Peyer's patch (tissue), 4 donors: Measurements from ENCODE around the gene HSPA1A. TPM values are rescaled to one million over a fixed set of nuclear protein-coding genes. Genes with fewer than 3 reads are reported as not detected.
"Not testable (repeated sequence)": the region's sequence is repeated elsewhere in the genome, so short reads cannot be mapped to it uniquely, and the experiment has no call there.

Source experiments
- DNase-seq, 3 donors: peaks; one replicate each; pipeline ENCODE4 v3.0.0-alpha.2; 2017 to 2019
- H3K27ac ChIP-seq, 4 donors: fragments of 200-600 bp; sonication (generic); one replicate each; pipeline ENCODE4 v1.5.1; 2016 to 2019
- H3K27me3 ChIP-seq, 2 donors: fragments of 200-600 bp; sonication (generic); one replicate each; pipeline ENCODE4 v1.5.1; 2019
- H3K36me3 ChIP-seq, 3 donors: fragments of 200-600 bp; sonication (generic); one replicate each; pipeline ENCODE4 v1.5.1; 2016 to 2019
- H3K4me1 ChIP-seq, 4 donors: fragments of 200-600 bp; sonication (generic); one replicate each; pipeline ENCODE4 v1.5.1; 2016 to 2019
- H3K4me3 ChIP-seq, 4 donors: fragments of 200-600 bp; sonication (generic); 1 replicate in 3 of 4; 2 replicates in 1 of 4; pipeline ENCODE4 v1.5.1; 2016 to 2019; ENCODE audit warnings: mild to moderate bottlenecking in 1 of 4
- H3K9me3 ChIP-seq, 4 donors: fragments of 200-600 bp; sonication (generic); one replicate each; pipeline ENCODE4 v1.5.1; 2016 to 2019; ENCODE audit warnings: mild to moderate bottlenecking in 1 of 4
- POLR2A ChIP-seq, 2 donors: fragments of 450-650 bp; IDR thresholded peaks; one replicate each; pipeline ENCODE4 v1.5.1; 2017; ENCODE audit warnings: antibody characterized with exemption in 2 of 2, mild to moderate bottlenecking in 2 of 2, moderate library complexity in 2 of 2
- total RNA-seq, 4 donors: library from RNA; depleted of rRNA; stranded (reverse); fragments of >200 nt; gene quantifications; one replicate each; pipeline ENCODE4 v1.1.0, GENCODE V29; 2016
- TF ChIP-seq, protein P1 (sequence below), 6 experiments: fragments of 450-650 bp in 4 of 6; fragments of 200-600 bp in 2 of 6; sonication (generic) in 1 of 6; IDR thresholded peaks; one replicate each; pipeline ENCODE4 v1.5.1; 2017 to 2019; ENCODE audit warnings: antibody characterized with exemption in 6 of 6, mild to moderate bottlenecking in 3 of 6, moderate library complexity in 1 of 6

The HSPA1A gene
- total RNA-seq, 4 donors from 2014 or later, result 38.1 to 123 (median 67.0) TPM

GRCh38 chr6:31806470-31807272 is 8.7 kb upstream of the HSPA1A start, which contains the start of gene LSM2:
Gene LSM2 (minus strand): TSS chr6:31806966. CDS start chr6:31806757, 209 bp downstream.
- no peaks in the 10 kb centered on the region for H3K27me3 ChIP-seq
- TF ChIP-seq, protein P1, sequence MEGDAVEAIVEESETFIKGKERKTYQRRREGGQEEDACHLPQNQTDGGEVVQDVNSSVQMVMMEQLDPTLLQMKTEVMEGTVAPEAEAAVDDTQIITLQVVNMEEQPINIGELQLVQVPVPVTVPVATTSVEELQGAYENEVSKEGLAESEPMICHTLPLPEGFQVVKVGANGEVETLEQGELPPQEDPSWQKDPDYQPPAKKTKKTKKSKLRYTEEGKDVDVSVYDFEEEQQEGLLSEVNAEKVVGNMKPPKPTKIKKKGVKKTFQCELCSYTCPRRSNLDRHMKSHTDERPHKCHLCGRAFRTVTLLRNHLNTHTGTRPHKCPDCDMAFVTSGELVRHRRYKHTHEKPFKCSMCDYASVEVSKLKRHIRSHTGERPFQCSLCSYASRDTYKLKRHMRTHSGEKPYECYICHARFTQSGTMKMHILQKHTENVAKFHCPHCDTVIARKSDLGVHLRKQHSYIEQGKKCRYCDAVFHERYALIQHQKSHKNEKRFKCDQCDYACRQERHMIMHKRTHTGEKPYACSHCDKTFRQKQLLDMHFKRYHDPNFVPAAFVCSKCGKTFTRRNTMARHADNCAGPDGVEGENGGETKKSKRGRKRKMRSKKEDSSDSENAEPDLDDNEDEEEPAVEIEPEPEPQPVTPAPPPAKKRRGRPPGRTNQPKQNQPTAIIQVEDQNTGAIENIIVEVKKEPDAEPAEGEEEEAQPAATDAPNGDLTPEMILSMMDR (IDR thresholded peaks at IDR 0.05), result peak; percentile 1 to 44 (median 16)
- peak; percentile 77 to 86 for TF ChIP-seq POLR2A (IDR thresholded peaks at IDR 0.05)
- peaks cover 0 to 13% (median 0%) of the 10 kb centered on the region in 4 donors for H3K4me1 ChIP-seq
- DNase-seq, result peak; percentile 97 to 99 (median 98)
- H3K9me3 ChIP-seq, result no peaks in the 10 kb centered on the region
- H3K36me3 ChIP-seq, result peaks cover 0 to 7% (median 0%) of the 10 kb centered on the region in 3 donors
- H3K27ac ChIP-seq, result peak within 1 kb of the TSS; percentile 82 to 93 (median 90)
- H3K4me3 ChIP-seq, result peak within 1 kb of the TSS; percentile 54 to 63 (median 58)

GRCh38 chr6:31808599-31808998 is 6.7 kb upstream of the HSPA1A start:
- not testable (repeated sequence) for H3K9me3 ChIP-seq, H3K27ac ChIP-seq, DNase-seq, H3K27me3 ChIP-seq, H3K4me3 ChIP-seq, H3K36me3 ChIP-seq
- peaks cover 0 to 18% (median 0%) of the 10 kb centered on the region in 4 donors for H3K4me1 ChIP-seq

GRCh38 chr6:31811645-31812044 is 3.7 kb upstream of the HSPA1A start:
- no peaks in the 10 kb centered on the region for H3K36me3 ChIP-seq
- H3K4me3 ChIP-seq, result no peak overlapping the region
- DNase-seq, result peak in 1 of 3 donors; percentile 33
- H3K27ac ChIP-seq, result no peak overlapping the region
- peaks cover 0 to 16% (median 0%) of the 10 kb centered on the region in 4 donors for H3K4me1 ChIP-seq
- no peaks in the 10 kb centered on the region for H3K9me3 ChIP-seq
- H3K27me3 ChIP-seq, result no peaks in the 10 kb centered on the region
- TF ChIP-seq, protein P1 (IDR thresholded peaks at IDR 0.05), result no peak
- TF ChIP-seq POLR2A (IDR thresholded peaks at IDR 0.05), result no peak

DNA sequence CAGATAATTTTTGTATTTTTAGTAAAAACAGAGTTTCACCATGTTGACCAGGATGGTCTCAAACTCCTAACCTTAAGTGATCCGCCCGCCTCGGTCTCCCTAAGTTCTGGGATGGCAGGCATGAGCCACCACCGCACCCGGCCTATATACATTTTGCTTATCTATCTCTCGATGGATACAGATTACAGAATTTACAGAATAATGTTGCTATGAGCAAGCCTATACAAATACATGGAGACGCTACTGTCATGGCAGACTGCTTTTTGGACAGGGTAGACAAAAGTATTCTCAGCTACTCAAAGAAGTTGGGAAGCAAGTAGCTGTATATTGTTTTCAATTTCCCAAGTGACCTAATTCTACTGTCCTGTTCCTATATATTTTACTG is 1.9 kb upstream of the HSPA1A start:
- Histone ChIP-seq H3K4me3 (peak overlapping the region in 1 of 4 donors; percentile 63), H3K27me3 (no peaks in the 10 kb centered on the region), H3K4me1 (peaks cover 0 to 16% (median under 1%) of the 10 kb centered on the region in 4 donors), H3K36me3 (no peaks in the 10 kb centered on the region), H3K27ac (peak overlapping the region; percentile 91 to 99 (median 96)), H3K9me3 (no peaks in the 10 kb centered on the region)
- TF ChIP-seq, protein P1 (IDR thresholded peaks at IDR 0.05), result no peak
- no peak for TF ChIP-seq POLR2A (IDR thresholded peaks at IDR 0.05)
- DNase-seq, result peak in 1 of 3 donors; percentile 48

DNA sequence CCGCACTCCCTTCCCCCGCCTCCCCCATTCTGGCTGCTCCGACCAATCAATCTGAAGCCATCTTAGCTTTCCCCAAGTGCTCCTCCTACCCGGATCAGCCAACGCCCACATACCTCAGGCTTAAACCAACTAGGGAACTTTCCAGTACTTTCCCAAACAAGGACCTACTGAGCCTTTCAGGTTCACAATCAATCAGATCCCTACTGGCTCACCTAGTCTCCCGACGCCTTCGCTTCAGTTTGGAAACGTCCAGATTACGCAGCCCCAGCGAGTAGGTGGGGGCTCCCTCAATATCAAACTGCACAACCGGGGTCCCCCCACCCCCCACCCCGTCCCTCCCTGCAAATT is 692 bp upstream of the HSPA1A start:
- peak; percentile 87 to 96 (median 93) for DNase-seq
- Histone ChIP-seq H3K36me3 (no peaks in the 10 kb centered on the region), H3K27ac (peak overlapping the region; percentile 91 to 99 (median 96)), H3K9me3 (no peaks in the 10 kb centered on the region), H3K4me3 (peak overlapping the region; percentile 59 to 78 (median 62)), H3K4me1 (peaks cover 0 to 28% (median 4%) of the 10 kb centered on the region in 4 donors), H3K27me3 (no peaks in the 10 kb centered on the region)
- TF ChIP-seq, protein P1 (IDR thresholded peaks at IDR 0.05), result no peak
- peak; percentile 15 to 74 for TF ChIP-seq POLR2A (IDR thresholded peaks at IDR 0.05)
